Measurements from ENCODE around the gene NR4A2.

The NR4A2 gene

DNA sequence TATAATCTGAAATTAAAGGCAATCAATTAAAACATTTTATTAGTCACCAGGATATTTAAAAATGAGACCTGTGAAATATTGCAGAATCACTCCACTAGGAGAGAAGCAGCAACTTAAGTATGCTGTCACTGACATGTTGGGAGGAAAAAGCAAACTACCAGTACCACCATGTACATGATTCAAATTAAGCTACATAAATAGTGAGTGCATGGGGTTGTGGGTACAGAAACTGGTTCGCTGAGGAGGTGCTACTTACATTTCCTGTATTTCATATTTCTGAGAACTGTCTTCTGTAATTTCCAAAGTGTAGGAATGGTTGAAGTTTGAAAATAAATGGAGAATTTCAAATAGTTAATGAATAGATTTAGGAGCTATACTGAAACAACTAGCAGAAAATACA lies 7.9 kb upstream of the NR4A2 start:
- no peak for DNase-seq (ENCODE audit: low read depth in 2 of 3, low spot score in 2 of 3)

DNA sequence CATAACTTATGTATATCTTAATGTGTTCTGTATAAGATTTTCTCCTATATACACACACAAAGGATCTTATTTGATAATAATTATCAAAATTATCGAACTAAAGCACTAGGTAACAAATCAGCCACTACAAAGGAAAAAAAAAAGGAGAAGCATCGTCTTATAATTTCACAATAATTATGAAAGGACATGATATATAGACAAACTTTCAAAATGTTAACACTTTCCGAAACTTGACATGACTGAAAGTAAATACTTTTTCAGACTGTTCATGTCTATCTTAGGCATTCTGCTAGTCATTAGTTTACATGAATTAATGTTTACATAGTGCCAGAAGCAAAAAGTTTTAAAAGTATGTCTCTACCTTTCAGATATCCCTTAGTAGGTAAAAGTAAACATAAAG lies 7.3 kb upstream of the NR4A2 start:
- DNase-seq (ENCODE audit: low read depth in 2 of 3, low spot score in 2 of 3) = no peak

DNA sequence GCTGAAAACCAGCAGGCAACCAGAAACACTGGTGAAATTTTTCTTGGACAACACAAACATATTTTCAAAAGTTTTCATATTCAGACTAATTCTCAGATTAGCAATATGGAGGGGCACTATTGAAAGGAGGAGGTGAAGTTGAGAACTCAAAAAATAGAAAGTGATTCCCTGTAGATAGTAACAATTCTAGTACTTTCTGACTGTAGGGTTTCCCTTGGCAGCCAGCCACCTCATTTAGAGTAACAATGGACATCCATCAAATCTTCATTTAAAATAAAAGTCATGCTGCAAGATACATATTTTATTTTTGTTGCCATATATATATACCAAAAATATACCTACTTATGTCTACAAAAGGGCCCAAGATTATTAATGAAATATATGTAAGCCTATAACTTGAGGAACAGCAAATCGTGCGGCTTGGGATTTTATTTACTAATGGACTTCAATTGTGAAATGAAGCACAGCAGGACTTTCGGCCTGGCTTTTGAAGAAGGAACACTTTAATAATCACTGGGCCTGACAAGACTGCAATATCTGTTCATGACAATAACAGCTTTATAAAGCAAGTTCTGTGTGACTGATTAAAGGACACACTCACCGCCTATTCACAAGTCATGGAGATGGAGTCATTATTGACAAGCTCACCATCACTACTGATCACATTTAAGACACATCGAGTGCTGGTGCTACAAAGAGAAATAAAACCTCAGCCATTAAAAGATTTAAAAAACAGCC lies 6.8 kb upstream of the NR4A2 start:
- no peak for DNase-seq (ENCODE audit: low read depth in 2 of 3, low spot score in 2 of 3)

DNA sequence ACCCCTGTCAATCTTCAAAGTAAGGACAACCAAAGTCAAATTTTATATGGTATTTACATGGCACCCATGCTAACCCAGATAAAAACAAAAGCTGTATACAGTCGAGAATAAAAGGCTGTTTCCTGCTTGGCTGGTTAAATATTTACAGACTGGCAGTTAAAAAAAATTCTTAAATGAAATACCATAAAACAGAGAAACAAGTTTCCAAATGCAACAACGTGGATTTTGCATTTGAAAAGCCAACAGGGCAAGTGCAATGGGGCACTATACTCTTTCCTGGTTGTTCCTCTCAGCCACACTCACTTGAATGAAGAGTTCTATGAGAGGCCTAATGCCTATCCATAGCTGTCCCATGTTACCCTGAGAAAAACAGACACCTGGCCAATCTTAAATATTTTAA lies 6.1 kb upstream of the NR4A2 start:
- DNase-seq (ENCODE audit: low read depth in 2 of 3, low spot score in 2 of 3) = no peak

DNA sequence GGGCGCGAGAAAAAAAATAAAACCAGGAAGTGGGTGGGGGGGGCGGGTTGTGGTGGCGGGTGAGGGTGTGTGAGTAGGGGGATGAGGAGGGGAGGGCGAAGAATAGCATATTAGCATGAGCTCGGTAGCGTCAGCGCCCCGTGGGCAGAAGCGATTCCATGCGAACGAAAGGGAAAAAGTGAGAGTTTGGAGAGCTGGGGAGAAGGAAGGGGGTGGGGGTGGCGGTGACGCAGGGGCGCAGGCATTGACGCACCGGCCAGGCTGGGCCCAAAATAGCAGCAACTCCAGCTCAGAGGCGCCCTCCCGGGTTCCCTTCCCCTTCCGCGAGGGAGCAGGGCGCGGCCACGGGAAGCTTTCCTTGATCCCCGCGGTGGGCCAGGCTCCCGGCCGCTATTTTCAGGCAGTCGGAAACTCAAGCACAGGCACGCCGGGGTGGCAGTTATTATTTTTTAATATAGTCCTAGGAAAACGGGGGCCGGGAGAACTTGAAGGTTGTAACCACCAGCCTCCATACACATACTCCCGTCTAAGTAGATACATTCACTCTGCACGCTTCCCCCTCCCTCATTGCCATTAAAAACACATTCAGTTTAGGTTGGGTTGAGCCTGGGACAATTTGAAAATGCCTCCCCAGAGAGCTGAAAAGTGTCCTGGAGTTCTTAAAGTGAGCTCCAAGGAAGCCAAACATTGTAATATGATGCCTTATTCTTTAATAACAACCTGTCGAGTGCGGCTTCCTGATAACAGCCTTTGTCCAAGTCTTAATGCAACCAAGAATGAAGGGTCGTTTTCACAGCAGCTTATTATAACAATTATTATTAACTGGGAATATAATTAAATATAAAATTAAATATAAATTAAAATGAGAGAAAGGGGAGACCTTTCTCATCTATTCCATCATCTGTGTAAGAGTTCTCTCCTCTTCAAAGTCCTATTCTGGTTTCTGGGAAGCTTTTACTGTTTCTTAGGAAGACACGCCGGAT lies 2.3 kb upstream of the NR4A2 start:
- peak; percentile 61 to 76 (median 68) for DNase-seq (ENCODE audit: low read depth in 2 of 3, low spot score in 2 of 3)

DNA sequence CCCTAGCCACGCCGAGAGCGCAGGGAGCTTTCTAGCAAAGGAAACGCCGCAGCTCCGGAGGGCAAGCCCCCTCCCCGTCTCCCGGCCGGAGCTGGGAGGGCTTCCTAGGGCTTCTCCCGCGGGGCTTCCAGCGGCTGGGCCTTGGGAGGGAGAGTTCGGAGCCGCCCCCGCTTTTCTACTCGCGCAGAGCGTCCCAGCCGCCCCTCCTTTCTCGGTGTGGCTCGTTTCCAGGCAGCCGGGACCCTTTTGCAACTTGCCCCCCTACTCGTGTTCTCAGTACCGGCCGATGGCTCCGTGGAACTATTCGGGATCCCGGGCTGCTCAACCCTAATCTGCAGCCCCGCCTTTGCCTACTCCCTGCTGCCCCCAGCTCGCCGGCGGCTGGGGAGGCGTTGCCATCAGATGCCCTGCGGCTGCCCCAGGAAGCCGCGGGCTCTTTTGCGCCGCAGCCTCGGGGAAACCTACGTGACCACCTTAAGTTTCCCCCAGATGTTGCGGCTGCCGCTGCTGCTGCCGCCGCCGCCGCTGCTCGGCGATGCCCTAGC lies 1.5 kb upstream of the NR4A2 start:
- DNase-seq (ENCODE audit: low read depth in 2 of 3, low spot score in 2 of 3) = peak in 1 of 3 experiments; percentile 57

DNA sequence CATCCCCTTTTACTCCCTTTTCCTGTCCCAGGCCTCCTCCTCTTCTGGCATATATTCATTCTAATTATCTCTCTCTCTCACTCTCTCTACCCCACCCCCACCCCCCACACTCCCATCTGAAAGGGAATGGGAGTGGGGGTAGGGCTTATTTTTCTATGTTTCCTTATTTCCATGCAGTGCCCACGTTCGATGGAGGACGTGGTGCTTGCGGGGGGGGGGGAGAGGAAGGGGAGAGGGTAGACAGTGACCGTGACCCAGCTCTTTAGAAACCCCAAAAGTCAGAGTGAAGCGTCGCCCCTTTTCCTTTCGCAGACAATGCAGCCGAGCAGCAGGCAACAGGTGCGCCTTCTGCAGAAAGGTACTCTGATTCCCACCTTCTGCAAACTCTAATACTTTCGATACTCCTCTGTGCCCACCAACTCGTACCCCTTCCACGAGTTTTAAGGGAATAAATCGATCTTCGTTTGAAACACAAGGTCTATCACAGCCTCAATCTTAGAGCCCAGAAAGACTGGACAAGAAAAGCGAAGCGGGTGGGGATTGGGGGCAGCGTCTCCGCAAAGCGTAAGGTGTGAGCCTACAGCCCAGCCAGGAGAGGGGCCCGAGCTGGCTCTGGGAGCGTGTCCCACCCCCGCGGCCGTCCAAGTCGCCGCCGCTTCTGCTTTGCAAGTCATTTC lies 891 bp upstream of the NR4A2 start:
- DNase-seq (ENCODE audit: low read depth in 2 of 3, low spot score in 2 of 3) = peak in 1 of 3 experiments; percentile 16

DNA sequence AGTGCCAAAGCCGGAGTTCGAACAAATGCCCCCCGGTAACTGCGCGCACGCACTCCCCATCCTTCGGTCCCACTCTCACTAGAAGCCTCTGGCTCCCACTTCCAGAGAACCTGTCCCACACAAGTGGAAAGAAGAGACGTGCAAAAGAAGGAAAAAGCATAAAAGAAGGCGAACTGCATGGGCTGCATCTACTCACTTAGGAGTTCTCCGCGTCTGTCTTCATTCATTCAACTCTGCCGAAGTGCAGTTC lies 312 bp downstream of the NR4A2 start:
- DNase-seq (ENCODE audit: low read depth in 2 of 3, low spot score in 2 of 3) = peak in 1 of 3 experiments; percentile 21

DNA sequence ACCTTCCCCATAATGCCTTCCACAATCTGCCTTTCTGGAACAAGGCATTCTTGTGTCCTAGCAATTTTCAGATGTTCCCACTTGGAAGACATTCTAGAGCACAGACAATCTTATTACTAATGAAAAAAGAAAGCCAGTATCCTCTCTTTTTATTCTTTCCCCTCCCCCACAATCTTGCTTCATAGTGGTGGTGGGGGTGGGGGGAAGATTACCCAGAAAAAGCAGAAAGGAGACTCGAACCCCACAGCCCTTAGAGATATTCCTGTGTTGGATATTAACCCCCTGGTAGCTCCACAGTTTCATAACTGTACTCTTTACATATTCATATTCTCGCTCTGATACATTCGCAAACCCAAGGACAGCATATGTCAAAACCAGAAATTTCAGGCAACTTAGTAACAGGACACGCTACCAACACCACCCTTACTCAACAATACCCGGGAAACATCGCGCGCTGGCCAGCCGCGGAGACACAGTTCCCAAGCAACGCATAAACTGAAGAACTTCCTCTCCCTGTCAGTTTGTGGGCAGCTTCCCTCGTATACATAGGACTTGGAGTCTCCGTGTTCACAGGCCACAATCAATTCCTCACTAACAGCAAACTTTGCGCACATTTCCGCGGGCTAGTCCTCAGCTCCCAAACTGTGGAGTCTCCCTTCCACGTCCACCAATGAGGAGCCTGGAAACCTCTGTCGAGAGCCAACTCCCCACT lies 793 bp downstream of the NR4A2 start:
- no peak for DNase-seq (ENCODE audit: low read depth in 2 of 3, low spot score in 2 of 3)

DNA sequence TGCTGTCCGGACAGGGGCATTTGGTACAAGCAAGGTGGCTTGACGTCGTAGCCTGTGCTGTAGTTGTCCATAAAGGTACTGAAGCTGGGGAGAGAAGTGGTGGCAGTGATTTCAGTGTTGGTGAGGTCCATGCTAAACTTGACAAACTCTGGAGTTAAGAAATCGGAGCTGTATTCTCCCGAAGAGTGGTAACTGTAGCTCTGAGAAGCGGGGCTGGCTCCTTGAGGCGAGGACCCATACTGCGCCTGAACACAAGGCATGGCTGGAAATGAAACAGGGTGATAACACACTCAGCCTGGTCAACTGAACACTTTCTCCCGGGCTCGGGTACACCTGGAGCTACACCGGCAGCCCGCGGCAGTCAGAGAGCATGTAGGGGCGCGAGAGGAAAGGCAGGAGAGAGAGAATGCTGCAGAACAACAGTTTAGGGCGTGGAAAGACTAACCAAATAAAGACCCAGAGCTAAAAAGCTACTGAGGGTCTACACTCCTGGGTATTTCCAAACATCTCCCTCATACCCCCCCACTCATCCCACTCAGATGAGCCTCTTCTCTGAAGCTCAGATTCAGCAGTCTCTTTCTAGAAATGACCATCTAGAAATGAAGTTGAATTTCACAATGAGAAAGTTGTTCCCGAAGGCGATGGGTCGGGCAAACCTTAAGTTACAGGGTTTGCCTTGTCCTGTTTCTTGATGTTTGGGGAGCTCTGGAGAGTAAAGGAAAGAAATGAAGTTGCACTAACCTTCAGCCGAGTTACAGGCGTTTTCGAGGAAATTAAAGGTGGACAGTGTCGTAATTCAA lies 2.4 kb downstream of the NR4A2 start:
- no peak for DNase-seq (ENCODE audit: low read depth in 2 of 3, low spot score in 2 of 3)

DNA sequence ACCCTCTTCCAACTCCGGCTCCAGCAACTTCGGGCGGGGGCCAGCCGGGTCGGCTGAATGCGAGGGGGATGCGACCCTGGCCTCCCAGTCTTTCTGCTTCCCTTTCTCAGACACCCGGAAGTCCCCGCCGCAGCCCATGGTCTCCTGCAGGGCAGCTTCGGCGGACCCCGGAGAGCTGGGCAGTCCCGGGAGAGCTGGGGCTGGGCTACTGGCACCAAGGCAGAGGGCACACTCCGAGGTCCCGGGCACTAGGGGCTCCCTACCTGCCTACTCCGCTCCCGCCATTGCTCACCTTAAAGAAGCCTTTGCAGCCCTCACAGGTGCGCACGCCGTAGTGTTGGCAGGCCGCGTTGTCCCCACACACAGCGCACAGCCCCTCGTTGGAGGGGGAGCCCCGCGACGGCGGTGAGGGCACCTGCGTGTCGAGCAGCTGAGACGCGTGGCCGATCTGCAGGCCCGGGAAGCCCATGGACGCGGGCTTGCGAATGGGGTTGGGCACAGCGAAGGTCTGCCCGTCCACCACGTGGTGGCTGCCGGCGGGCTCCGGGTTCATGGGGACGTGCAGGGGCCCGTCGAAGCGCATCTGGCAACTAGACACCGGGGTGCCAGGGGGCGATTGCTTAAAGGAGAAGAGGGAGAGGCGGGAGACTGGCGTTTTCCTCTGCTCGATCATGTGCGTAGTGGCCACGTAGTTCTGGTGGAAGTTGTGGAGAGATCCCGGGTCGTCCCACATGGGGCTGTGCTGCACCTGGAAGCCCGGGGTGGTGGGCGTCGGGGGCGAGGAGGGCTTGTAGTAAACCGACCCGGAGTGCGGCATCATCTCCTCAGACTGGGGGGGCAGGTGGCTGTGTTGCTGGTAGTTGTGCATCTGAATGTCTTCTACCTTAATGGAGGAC lies 3.2 kb downstream of the NR4A2 start:
- no peak for DNase-seq (ENCODE audit: low read depth in 2 of 3, low spot score in 2 of 3)

DNA sequence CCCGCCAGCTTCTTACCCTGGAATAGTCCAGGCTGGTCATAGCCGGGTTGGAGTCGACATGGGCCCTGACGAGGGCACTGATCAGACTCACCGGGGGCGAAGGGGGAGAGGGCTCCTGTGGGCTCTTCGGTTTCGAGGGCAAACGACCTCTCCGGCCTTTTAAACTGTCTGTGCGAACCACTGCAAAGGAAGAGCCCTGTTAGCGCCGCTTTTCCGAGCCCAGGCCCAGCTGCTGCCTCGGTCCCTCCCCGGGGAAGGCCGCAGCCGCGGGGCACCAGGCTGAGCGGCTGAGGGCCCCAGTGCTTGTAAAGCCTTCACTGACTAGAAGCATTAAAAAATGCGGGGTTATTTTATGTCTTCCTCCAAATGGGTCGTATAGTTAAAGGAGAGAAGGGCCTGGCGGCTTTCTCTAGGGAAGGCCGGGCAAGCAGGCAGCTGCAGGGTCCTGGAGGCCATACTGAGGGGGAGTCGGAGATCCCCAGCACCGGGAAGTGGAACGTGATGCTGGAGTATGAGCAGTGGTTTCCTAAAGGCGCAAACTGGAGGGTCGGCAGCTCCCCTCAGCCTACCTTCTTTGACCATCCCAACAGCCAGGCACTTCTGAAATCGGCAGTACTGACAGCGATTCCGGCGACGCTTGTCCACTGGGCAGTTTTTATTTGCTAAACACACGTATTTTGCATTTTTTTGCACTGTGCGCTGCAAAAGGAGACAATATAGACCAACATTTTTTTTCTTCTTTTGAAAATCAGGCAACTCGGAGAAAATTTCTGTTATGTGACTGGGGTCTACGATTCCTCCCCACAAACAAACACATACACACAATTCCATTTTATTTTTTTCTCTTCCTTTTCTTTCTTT lies 4.5 kb downstream of the NR4A2 start:
- DNase-seq (ENCODE audit: low read depth in 2 of 3, low spot score in 2 of 3) = no peak

DNA sequence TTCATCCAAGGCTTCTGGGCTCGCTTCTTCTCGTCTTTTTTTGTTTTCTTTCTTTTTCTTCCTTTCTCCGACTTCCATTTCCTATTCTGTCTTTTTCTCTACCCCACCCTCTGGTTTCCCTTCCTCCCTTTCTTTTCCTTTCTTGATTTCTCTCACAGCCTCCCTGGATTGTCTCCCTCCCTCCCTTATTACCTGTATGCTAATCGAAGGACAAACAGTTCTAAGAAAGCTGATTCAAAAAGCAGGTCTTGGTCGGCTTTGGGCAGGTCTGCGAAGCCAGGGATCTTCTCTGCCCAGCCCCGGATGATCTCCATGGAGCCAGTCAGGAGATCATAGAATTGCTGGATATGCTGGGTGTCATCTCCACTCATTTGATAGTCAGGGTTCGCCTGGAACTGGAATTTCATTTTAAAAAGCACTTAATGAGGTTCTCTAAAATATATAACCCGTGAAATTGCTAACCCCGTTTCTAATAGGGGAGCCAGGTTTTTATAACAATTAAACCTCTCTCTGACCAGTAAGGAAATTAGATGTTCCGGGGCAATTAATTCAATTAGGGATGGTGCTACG lies 5.9 kb downstream of the NR4A2 start:
- no peak for DNase-seq (ENCODE audit: low read depth in 2 of 3, low spot score in 2 of 3)

DNA sequence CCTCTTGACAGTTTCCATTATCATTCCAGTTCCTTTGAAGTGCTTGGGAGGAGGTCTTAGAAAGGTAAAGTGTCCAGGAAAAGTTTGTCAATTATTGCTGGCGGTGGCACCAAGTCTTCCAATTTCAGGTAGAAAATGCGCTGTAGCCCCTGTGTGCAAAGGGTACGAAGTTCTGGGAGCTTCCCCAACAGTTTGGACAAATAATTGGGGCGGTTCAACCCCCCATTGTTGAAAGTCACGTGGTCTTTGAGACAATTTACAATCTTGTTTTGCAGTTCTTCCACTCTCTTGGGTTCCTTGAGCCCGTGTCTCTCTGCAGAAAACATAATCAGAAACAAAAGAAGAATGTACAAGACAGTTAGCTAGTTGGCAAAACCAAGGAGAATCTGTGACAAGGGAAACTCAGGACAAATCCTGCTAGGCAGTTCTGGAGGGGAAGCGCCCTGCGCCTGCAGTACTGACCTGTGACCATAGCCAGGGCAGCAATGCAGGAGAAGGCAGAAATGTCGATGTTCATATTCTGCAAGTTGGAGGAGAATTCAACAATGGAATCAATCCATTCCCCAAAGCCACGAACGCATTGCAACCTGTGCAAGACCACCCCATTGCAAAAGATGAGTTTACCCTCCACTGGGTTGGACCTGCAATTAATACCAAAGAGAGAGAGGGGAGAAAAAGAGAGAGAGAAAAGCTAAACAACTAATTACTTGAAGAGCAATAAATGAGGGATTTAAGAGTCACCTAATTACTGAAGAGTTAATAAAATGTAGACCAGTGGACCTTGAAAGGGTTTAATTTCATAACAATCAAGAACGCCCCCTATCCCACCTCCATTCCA lies 6.6 kb downstream of the NR4A2 start:
- DNase-seq (ENCODE audit: low read depth in 2 of 3, low spot score in 2 of 3) = no peak

DNA sequence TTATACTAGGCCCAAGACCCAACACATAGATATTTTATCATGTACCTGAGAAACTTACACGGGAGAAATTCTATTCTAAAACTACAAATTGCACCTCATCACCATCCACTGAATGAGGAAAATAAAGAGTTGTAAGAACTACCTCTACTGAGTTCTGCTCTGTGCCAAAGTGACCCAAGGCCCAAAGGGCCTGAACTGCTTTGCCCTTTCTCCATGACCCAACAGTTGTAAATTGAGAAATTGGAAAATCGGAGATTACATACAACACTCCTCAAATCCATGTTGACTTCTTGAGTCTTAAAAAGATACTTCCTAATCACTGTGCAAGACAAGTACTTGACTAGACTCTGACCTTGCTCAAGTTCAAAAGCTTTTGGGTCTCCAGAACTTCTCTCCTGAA lies 8.8 kb downstream of the NR4A2 start:
- DNase-seq (ENCODE audit: low read depth in 2 of 3, low spot score in 2 of 3) = no peak

DNA sequence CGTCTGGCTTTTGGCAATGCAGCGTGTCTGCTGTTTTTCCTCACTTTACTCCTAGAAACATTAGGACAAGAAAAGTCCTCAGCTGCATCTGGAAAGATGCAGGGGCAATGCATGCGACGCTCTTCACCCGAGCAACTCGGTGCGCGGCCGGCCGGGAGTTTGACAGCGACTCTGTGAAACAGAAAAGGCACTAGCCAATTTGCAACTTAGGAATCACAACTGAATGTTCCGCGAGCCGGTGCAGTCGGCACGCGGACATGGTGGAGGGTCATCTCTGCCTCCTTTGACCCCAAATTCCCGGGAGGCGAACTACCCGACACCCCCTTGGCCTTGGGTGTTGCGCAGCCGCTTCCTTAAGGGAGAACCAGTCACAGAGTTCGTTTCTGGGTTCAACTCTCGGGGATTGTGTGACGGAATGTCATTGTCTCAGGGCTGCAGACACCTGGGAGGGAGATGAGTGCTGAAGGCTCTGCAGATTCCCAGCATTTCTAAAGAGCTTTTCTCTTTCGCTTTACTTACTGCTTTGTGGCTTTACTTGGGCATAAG lies 9.8 kb downstream of the NR4A2 start:
- no peak for DNase-seq (ENCODE audit: low read depth in 2 of 3, low spot score in 2 of 3)
